Lower leg skin (tissue), 3 donors: ENCODE results near the gene SLC16A8.
"Not testable (repeated sequence)": the region's sequence is repeated elsewhere in the genome, so short reads cannot be mapped to it uniquely, and the experiment has no call there.

Experiments used
- CTCF ChIP-seq, 3 donors: fragments of 450-650 bp; IDR thresholded peaks; one replicate each; pipeline ENCODE4 v1.5.1; 2016; ENCODE audit warnings: antibody characterized with exemption in 3 of 3, mild to moderate bottlenecking in 3 of 3, moderate library complexity in 2 of 3
- POLR2A ChIP-seq, 2 donors: fragments of 450-650 bp; IDR thresholded peaks; one replicate each; pipeline ENCODE4 v1.6.1; 2016 to 2017; ENCODE audit warnings: antibody characterized with exemption in 2 of 2, mild to moderate bottlenecking in 1 of 2, moderate library complexity in 1 of 2

DNA sequence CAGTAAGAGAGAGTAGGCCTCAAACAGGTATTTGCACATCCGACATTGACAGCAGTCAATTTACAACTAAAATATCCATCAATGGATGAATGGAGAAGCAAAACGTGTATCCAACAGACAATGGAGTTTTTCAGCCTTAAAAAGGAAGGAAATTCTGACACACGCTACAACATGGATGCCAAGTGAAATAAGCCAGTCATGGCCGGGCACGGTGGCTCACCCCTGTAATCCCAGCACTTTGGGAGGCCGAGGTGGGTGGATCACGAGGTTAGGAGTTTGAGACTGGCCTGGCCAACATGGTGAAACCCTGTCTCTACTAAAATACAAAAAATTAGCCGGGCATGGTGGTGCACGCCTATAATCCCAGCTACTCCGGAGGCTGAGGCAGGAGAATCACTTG, 33.6 kb upstream of the SLC16A8 start:
- TF ChIP-seq POLR2A, CTCF (IDR thresholded peaks at IDR 0.05): not testable (repeated sequence)
